H1 (cell line): ENCODE measurements around the gene UNC13D. TPM values are rescaled to one million over a fixed set of nuclear protein-coding genes. Genes with fewer than 3 reads are reported as not detected.

Source experiments
- CTCF ChIA-PET: fragments of 300-600 bp; sonication (Branson Sonifier 250); formaldehyde crosslinking; loops from one replicate; lab custom pipeline; 2021; ENCODE audit not compliant: partially characterized antibody; lab: Charles Lee
- POLR2A ChIA-PET: fragments of 300-600 bp; sonication (Branson Sonifier 250); formaldehyde crosslinking; loops from one replicate; lab custom pipeline; 2021; ENCODE audit warnings: inconsistent platforms; ENCODE audit not compliant: partially characterized antibody; lab: Charles Lee
- DNase-seq, 2 experiments: peaks; one replicate each; pipeline versions ENCODE4 v3.0.0 to v3.0.0-alpha.2; 2010 to 2022; ENCODE audit warnings: low spot score in 2 of 2, low read depth in 1 of 2, mixed read lengths in 1 of 2
- FAIRE-seq: peaks from 2 replicates; lab custom pipeline; 2011; peaks lifted over from hg19 to GRCh38; lab: Jason Lieb, UNC
- H2AFZ ChIP-seq: 2 replicates; pipeline ENCODE4 v1.8.1; 2012; ENCODE audit warnings: low read length, inconsistent platforms
- H2AK5ac ChIP-seq: 2 replicates; pipeline ENCODE4 v1.6.1; 2013; ENCODE audit warnings: low read depth, low read length
- H2BK120ac ChIP-seq: replicated peaks from 2 replicates; pipeline ENCODE3; 2013; ENCODE audit warnings: low read depth, low read length, inconsistent platforms
- H2BK12ac ChIP-seq: 2 replicates; pipeline ENCODE4 v1.6.1; 2013; ENCODE audit warnings: low read depth, low read length
- H2BK15ac ChIP-seq: 2 replicates; pipeline ENCODE4 v1.6.1; 2013; ENCODE audit warnings: low read length
- H2BK20ac ChIP-seq: 2 replicates; pipeline ENCODE4 v1.6.1; 2013; ENCODE audit warnings: low read length
- H2BK5ac ChIP-seq: 2 replicates; pipeline ENCODE4 v1.6.1; 2013; ENCODE audit warnings: low read depth, low read length
- H3K14ac ChIP-seq: 2 replicates; pipeline ENCODE4 v1.6.1; 2013; ENCODE audit warnings: inconsistent platforms; ENCODE audit not compliant: insufficient read length
- H3K18ac ChIP-seq: 2 replicates; pipeline ENCODE4 v1.6.1; 2013; ENCODE audit warnings: low read length; ENCODE audit errors: extremely low read depth
- H3K23ac ChIP-seq: 2 replicates; pipeline ENCODE4 v1.6.1; 2013; ENCODE audit warnings: inconsistent platforms; ENCODE audit not compliant: insufficient read length
- H3K23me2 ChIP-seq: 2 replicates; pipeline ENCODE4 v1.6.1; 2013; ENCODE audit warnings: low read depth, low read length
- H3K27ac ChIP-seq: 2 replicates; pipeline ENCODE4 v1.6.1; 2011; ENCODE audit warnings: low read depth, low read length, inconsistent platforms
- H3K27me3 ChIP-seq, 4 experiments: replicated peaks in 1 of 4; 1 replicate in 1 of 4; 2 replicates in 3 of 4; pipeline versions ENCODE4 v1.6.1 to v1.8.1; 2011 to 2013; ENCODE audit warnings: low read length in 3 of 4, mild to moderate bottlenecking in 3 of 4, inconsistent platforms in 2 of 4, mixed read lengths in 2 of 4, moderate library complexity in 1 of 4; ENCODE audit not compliant: control insufficient read depth in 3 of 4, insufficient read depth in 3 of 4; ENCODE audit errors: extremely low read depth in 1 of 4
- H3K36me3 ChIP-seq, 4 experiments: 2 replicates each; pipeline versions ENCODE4 v1.6.1 to v1.8.1; 2011 to 2013; ENCODE audit warnings: mild to moderate bottlenecking in 4 of 4, low read length in 3 of 4, moderate library complexity in 2 of 4, control low read depth in 1 of 4, inconsistent platforms in 1 of 4; ENCODE audit not compliant: insufficient read depth in 4 of 4, control insufficient read depth in 2 of 4
- H3K4ac ChIP-seq: replicated peaks from 2 replicates; pipeline ENCODE3; 2013; ENCODE audit warnings: low read length, low read depth, mixed read lengths, inconsistent platforms; ENCODE audit not compliant: insufficient read length
- H3K4me1 ChIP-seq, 4 experiments: replicated peaks in 1 of 4; 1 replicate in 1 of 4; 2 replicates in 3 of 4; pipeline versions ENCODE4 v1.6.1 to v1.8.1; 2011 to 2013; ENCODE audit warnings: low read length in 3 of 4, inconsistent platforms in 2 of 4, mixed read lengths in 1 of 4; ENCODE audit not compliant: insufficient read depth in 4 of 4, control insufficient read depth in 3 of 4
- H3K4me2 ChIP-seq, 2 experiments: 2 replicates each; pipeline versions ENCODE4 v1.6.1 to v1.8.1; 2011 to 2013; ENCODE audit warnings: low read depth in 2 of 2, low read length in 2 of 2, control low read depth in 1 of 2, inconsistent platforms in 1 of 2, mild to moderate bottlenecking in 1 of 2; ENCODE audit not compliant: insufficient read depth in 1 of 2
- H3K4me3 ChIP-seq, 4 experiments: fragments of 200-600, 300-600 bp in 1 of 4; sonication (generic), shearing (Covaris generic), sonication (Bioruptor Twin) in 1 of 4; 2 replicates each; pipeline versions ENCODE4 v1.5.1 to v1.8.1; 2011 to 2016; ENCODE audit warnings: low read length in 4 of 4, low read depth in 3 of 4, control low read depth in 2 of 4, inconsistent platforms in 2 of 4, mild to moderate bottlenecking in 2 of 4, mixed read lengths in 1 of 4, moderate library complexity in 1 of 4; ENCODE audit not compliant: insufficient read depth in 2 of 4; ENCODE audit errors: extremely low read depth in 1 of 4
- H3K56ac ChIP-seq: replicated peaks from 2 replicates; pipeline ENCODE3; 2013; ENCODE audit warnings: low read depth, mild to moderate bottlenecking, mixed read lengths, low read length, inconsistent platforms; ENCODE audit not compliant: insufficient read length
- H3K79me1 ChIP-seq: 2 replicates; pipeline ENCODE4 v1.6.1; 2013; ENCODE audit warnings: low read depth, low read length, control low read depth
- H3K79me2 ChIP-seq, 2 experiments: 2 replicates each; pipeline versions ENCODE4 v1.6.1 to v1.8.1; 2012 to 2013; ENCODE audit warnings: low read length in 2 of 2, mild to moderate bottlenecking in 2 of 2, inconsistent platforms in 1 of 2; ENCODE audit not compliant: insufficient read depth in 2 of 2, control insufficient read depth in 1 of 2
- H3K9ac ChIP-seq, 4 experiments: replicated peaks in 1 of 4; 1 replicate in 1 of 4; 2 replicates in 3 of 4; pipeline versions ENCODE4 v1.6.1 to v1.8.1; 2011 to 2013; ENCODE audit warnings: low read depth in 3 of 4, low read length in 3 of 4, control low read depth in 2 of 4, mild to moderate bottlenecking in 2 of 4, moderate library complexity in 2 of 4, inconsistent platforms in 1 of 4; ENCODE audit errors: extremely low read depth in 1 of 4
- H3K9me3 ChIP-seq, 2 experiments: 2 replicates each; pipeline versions ENCODE4 v1.6.1 to v1.8.1; 2012 to 2013; ENCODE audit warnings: mild to moderate bottlenecking in 2 of 2, moderate library complexity in 2 of 2, control low read depth in 1 of 2, inconsistent platforms in 1 of 2, low read depth in 1 of 2, low read length in 1 of 2, mixed read lengths in 1 of 2; ENCODE audit not compliant: insufficient read depth in 2 of 2
- H4K20me1 ChIP-seq, 2 experiments: replicated peaks in 1 of 2; 2 replicates each; pipeline versions ENCODE3 to v1.8.1; 2011 to 2013; ENCODE audit warnings: inconsistent platforms in 2 of 2, low read length in 2 of 2, mild to moderate bottlenecking in 1 of 2; ENCODE audit not compliant: insufficient read depth in 2 of 2, control insufficient read depth in 1 of 2
- H4K5ac ChIP-seq: 2 replicates; pipeline ENCODE4 v1.6.1; 2013; ENCODE audit warnings: low read length, low read depth, mixed read lengths, inconsistent platforms; ENCODE audit not compliant: insufficient read length
- H4K8ac ChIP-seq: 2 replicates; pipeline ENCODE4 v1.8.0; 2013; ENCODE audit warnings: mild to moderate bottlenecking, moderate library complexity, low read length, inconsistent platforms; ENCODE audit not compliant: insufficient read depth; ENCODE audit errors: extremely low read depth
- H4K91ac ChIP-seq: replicated peaks from 2 replicates; pipeline ENCODE3; 2013; ENCODE audit warnings: low read length, mixed read lengths, inconsistent platforms; ENCODE audit not compliant: insufficient read length
- MAX ChIP-seq: IDR thresholded peaks from 2 replicates; pipeline ENCODE4 v1.6.1; 2012; ENCODE audit warnings: inconsistent platforms
- SIN3A ChIP-seq, 2 experiments: IDR thresholded peaks in 1 of 2; conservative IDR thresholded peaks in 1 of 2; 2 replicates each; pipeline ENCODE4 v1.6.1; 2011 to 2012; ENCODE audit warnings: low read length in 2 of 2, improper control_type of control experiment in 1 of 2, low read depth in 1 of 2, mild to moderate bottlenecking in 1 of 2
- WGBS, 2 experiments: shearing (Covaris generic) in 1 of 2; methylation state at CpG; one replicate each; pipeline versions ENCODE4 v1.1.6 to v1.1.7; 2013 to 2015; ENCODE audit warnings: low lambda C conversion rate in 2 of 2, mixed read lengths in 2 of 2, inconsistent platforms in 1 of 2, low coverage in 1 of 2, missing lambda C conversion rate in 1 of 2; ENCODE audit not compliant: insufficient replicate concordance in 2 of 2, insufficient coverage in 1 of 2, insufficient read length in 1 of 2; ENCODE audit errors: extremely low coverage in 1 of 2, missing lambda C conversion rate in 1 of 2; 5-methylcytosine and 5-hydroxymethylcytosine counted together
- polyA plus RNA-seq, 7 experiments: library from polyadenylated mRNA; depleted of rRNA in 3 of 7; stranded (reverse) in 5 of 7; unstranded in 2 of 7; fragments of >200 nt in 5 of 7; fragments of 200-250 nt in 2 of 7; gene quantifications; 1 replicate in 5 of 7; 2 replicates in 1 of 7; 4 replicates in 1 of 7; pipeline versions ENCODE4 v1.2.1 to v1.2.3, GENCODE V29; 2011 to 2013; ENCODE audit warnings: missing spikeins in 2 of 7, mixed read lengths in 2 of 7
- total RNA-seq: library from RNA; stranded (reverse); fragmentation: NEBNext Ultra II Directional; extraction: Animal tissue kit (Norgen Biotek cat#: 25700); gene quantifications from 2 replicates; pipeline ENCODE4 v1.2.1, GENCODE V29; 2021

The UNC13D gene
- total and polyA plus RNA-seq, 2 of the 8 experiments (the other 6 are each of a cell fraction or from before 2014, with no cell fraction given), result 3.6 to 8.4 TPM

DNA sequence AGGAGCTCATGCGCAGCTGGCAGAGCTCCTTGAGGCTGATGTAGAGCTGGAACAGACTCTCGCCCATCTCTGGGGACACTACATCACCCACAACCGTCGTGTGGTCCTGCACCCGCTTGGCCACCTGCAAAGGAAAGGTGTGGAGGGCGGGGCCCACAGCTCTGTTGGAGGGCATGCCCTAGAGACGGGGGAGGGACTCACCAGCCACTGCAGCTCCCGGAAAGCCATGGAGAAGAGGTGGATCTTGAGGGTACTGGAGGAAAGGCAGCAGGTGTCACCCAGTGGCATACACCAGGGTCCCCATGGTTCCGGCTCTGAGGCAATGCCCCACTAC, 8.6 kb downstream of the UNC13D start:
- POLR2A ChIA-PET, result interaction anchor here (1.1 to 16.0 kb wide), 4 partner anchors 9 to 59 kb away, joined by 4 to 216 read pairs (median 20); partner anchors contain the start of gene UNC13D
- no peaks in the 10 kb centered on the region for H3K36me3 ChIP-seq
- no peaks in the 10 kb centered on the region for H3K79me1 ChIP-seq
- H4K8ac ChIP-seq, result no peak overlapping the region
- no peak overlapping the region for H3K4me2 ChIP-seq
- no peak overlapping the region for H2AK5ac ChIP-seq
- no peak overlapping the region; the same call in 1 of the 2 replicates for H2BK5ac ChIP-seq
- H2BK120ac ChIP-seq, result no peak overlapping the region
- no peaks in the 10 kb centered on the region; the same call in 1 of the 2 replicates for H3K23me2 ChIP-seq
- H3K14ac ChIP-seq, result no peak overlapping the region
- no peaks in the 10 kb centered on the region for H4K20me1 ChIP-seq
- H3K27me3 ChIP-seq, result no peaks in the 10 kb centered on the region
- H3K27ac ChIP-seq, result no peak overlapping the region
- H3K9ac ChIP-seq, result no peak overlapping the region
- H4K5ac ChIP-seq, result no peak overlapping the region
- no peak overlapping the region for H2BK20ac ChIP-seq
- H3K4me3 ChIP-seq, result no peak overlapping the region
- TF ChIP-seq SIN3A (conservative IDR thresholded peaks at IDR 0.05 in 1 of 2, IDR thresholded peaks at IDR 0.05 in 1 of 2; ENCODE audit: low read depth in 1 of 2, low read length in 2 of 2) (no peak), MAX (0 out of 2 replicates have a peak, but pooled peaks have one; percentile 17)
- no peak overlapping the region for H2AFZ ChIP-seq
- DNase-seq (no peak), FAIRE-seq (no peak)
- H3K4ac ChIP-seq, result no peak overlapping the region
- no peak overlapping the region for H3K23ac ChIP-seq
- WGBS, 2 experiments, result 84% methylated on average over 9 of the region's 9 CpGs; no CpG with 5 or more reads in 1 of the 2 experiments
- H4K91ac ChIP-seq, result no peak overlapping the region
- H2BK15ac ChIP-seq, result 0 out of 2 replicates have a peak overlapping the region, but pooled peaks have one; percentile 40
- H3K18ac ChIP-seq, result no peak overlapping the region
- H3K9me3 ChIP-seq, result no peaks in the 10 kb centered on the region
- no peaks in the 10 kb centered on the region for H3K79me2 ChIP-seq
- no peak overlapping the region; the same call in 1 of the 2 replicates for H2BK12ac ChIP-seq
- CTCF ChIA-PET, result interaction anchor here (0.5 to 21.9 kb wide), 8 partner anchors 10 to 234 kb away, joined by 3 to 563 read pairs (median 4); partner anchors contain the start of genes UNC13D and WBP2
- H3K4me1 ChIP-seq, result peaks cover 0 to 22% (median 15%) of the 10 kb centered on the region in 4 experiments; a peak in 6 of 7 replicates
- H3K56ac ChIP-seq, result no peak overlapping the region
